GM23338 (cell line): ENCODE results near the gene SUMF1.

Experiments used
- CREB1 ChIP-seq: fragments of 250-450 bp; sonication (Bioruptor Pico); IDR thresholded peaks from 2 replicates; pipeline ENCODE4 v1.5.0; 2020; ENCODE audit warnings: low read depth, mild to moderate bottlenecking, moderate library complexity
- CTCF ChIP-seq, 2 experiments: fragments of 200-600 bp in 1 of 2; sonication (generic) in 1 of 2; conservative IDR thresholded peaks; 2 replicates each; pipeline versions ENCODE4 v1.5.1 to v1.6.1; 2016 to 2017; ENCODE audit warnings: antibody characterized with exemption in 2 of 2, low read depth in 2 of 2, mild to moderate bottlenecking in 2 of 2, moderate library complexity in 1 of 2
- EZH2 ChIP-seq: fragments of 200-600 bp; sonication (generic); IDR thresholded peaks from one replicate; pipeline ENCODE4 v1.8.0; 2017; ENCODE audit warnings: antibody characterized with exemption, mild to moderate bottlenecking, low read depth; ENCODE audit not compliant: unreplicated experiment
- POLR2AphosphoS5 ChIP-seq: IDR thresholded peaks from 2 replicates; pipeline ENCODE4 v1.6.1; 2016; ENCODE audit warnings: antibody characterized with exemption, low read depth

DNA sequence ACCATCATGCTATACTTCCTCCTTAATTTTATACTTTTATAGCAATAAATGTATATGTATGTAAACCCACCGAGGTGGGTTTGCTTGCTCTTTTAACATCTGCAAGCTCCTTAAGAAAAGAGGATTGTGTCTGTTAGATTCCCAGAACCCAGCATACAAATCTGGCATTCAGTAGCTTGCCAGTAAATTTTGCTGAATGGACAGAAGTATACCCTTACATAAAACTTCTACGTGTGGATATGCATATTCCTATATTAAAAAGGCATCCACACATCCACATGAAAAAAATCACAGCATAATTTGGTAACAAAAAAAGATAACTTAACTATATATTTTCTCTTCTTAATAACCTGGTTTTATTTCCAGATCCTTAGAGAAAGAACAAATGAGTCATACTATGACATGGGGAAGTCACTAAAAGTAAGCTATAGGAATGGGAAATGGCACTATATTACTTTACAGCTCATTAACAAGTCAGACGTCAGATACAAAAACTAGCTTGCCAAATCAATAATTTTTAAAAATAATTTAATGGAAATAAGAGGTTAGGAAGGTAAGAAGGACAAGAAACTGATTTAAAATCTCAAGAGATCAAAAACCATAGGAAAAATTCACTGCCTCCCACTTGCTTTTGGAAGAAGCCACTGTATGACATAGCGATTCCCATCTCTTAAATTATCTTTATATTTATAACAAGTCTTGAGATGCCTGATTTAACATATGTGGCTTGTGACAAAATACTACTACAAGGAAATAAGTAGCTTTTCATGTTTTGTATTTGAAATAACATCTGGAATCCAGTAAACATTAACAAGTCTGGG lies 68.7 kb downstream of the SUMF1 start:
- TF ChIP-seq CTCF (conservative IDR thresholded peaks at IDR 0.05; ENCODE audit: low read depth in 2 of 2), result no peak
- no peak for TF ChIP-seq CREB1 (CRISPR knock-in tag)
- TF ChIP-seq EZH2, result no peak
- no peak for TF ChIP-seq POLR2AphosphoS5
